K562 (cell line): ENCODE data around the gene SIMC1. TPM values are rescaled to one million over a fixed set of nuclear protein-coding genes. Genes with fewer than 3 reads are reported as not detected.

Experiments used
- ATF7 ChIP-seq: fragments of 450-650 bp; IDR thresholded peaks from 2 replicates; pipeline ENCODE4 v1.7.1; 2014; ENCODE audit warnings: mild to moderate bottlenecking, moderate library complexity
- GTF2F1 ChIP-seq: IDR thresholded peaks from 2 replicates; pipeline ENCODE4 v1.6.1; 2011; ENCODE audit warnings: low read depth, low read length, improper control_type of control experiment
- HCFC1 ChIP-seq: IDR thresholded peaks from 2 replicates; pipeline ENCODE4 v1.6.1; 2012; ENCODE audit warnings: low read depth, low read length, improper control_type of control experiment
- HDAC1 ChIP-seq, 2 experiments: fragments of 450-650 bp; IDR thresholded peaks; 2 replicates each; pipeline ENCODE4 v1.6.1; 2016 to 2017; ENCODE audit warnings: inconsistent platforms in 1 of 2, mild to moderate bottlenecking in 1 of 2, moderate library complexity in 1 of 2
- L3MBTL2 ChIP-seq: fragments of 450-650 bp; IDR thresholded peaks from 2 replicates; pipeline ENCODE4 v1.6.1; 2016; ENCODE audit warnings: mild to moderate bottlenecking, moderate library complexity
- LEF1 ChIP-seq: fragments of 450-650 bp; IDR thresholded peaks from 2 replicates; pipeline ENCODE4 v1.6.1; 2016; ENCODE audit warnings: mild to moderate bottlenecking
- NFE2 ChIP-seq: IDR thresholded peaks from 2 replicates; pipeline ENCODE4 v1.6.1; 2014; ENCODE audit warnings: antibody characterized with exemption, low read depth
- NFIC ChIP-seq: fragments of 450-650 bp; IDR thresholded peaks from 2 replicates; pipeline ENCODE4 v1.6.1; 2017; ENCODE audit warnings: mild to moderate bottlenecking, inconsistent platforms
- POLR2B ChIP-seq: fragments of 450-650 bp; IDR thresholded peaks from 2 replicates; pipeline ENCODE4 v1.6.1; 2018; ENCODE audit warnings: low read depth; ENCODE audit not compliant: partially characterized antibody
- PYGO2 ChIP-seq: fragments of 450-650 bp; IDR thresholded peaks from 2 replicates; pipeline ENCODE4 v1.6.1; 2016; ENCODE audit warnings: mild to moderate bottlenecking, missing genetic modification characterization, moderate library complexity, missing compliant biosample characterization
- TARDBP ChIP-seq: fragments of 450-650 bp; IDR thresholded peaks from 2 replicates; pipeline ENCODE4 v1.6.1; 2016
- TRIM24 ChIP-seq, 2 experiments: fragments of 450-650 bp; IDR thresholded peaks; 2 replicates each; pipeline ENCODE4 v1.6.1; 2016
- ZNF282 ChIP-seq: sonication (generic); formaldehyde crosslinking; IDR thresholded peaks from 2 replicates; pipeline ENCODE4 v1.8.1; 2023; ENCODE audit warnings: missing genetic modification reagents
- ZNF384 ChIP-seq: IDR thresholded peaks from 2 replicates; pipeline ENCODE4 v1.6.1; 2012; ENCODE audit warnings: low read depth, low read length, improper control_type of control experiment
- ZNF507 ChIP-seq: conservative IDR thresholded peaks from 2 replicates; pipeline ENCODE4 v1.6.1; 2017; ENCODE audit warnings: missing genetic modification characterization, missing compliant biosample characterization
- ZNF584 ChIP-seq: fragments of 200-800 bp; sonication (Bioruptor generic); IDR thresholded peaks from 2 replicates; pipeline ENCODE4 v1.6.1; 2016; ENCODE audit warnings: low read depth, mild to moderate bottlenecking, missing genetic modification characterization, missing compliant biosample characterization
- polyA plus RNA-seq, 8 experiments: library from polyadenylated mRNA; depleted of rRNA in 4 of 8; stranded (reverse) in 5 of 8; unstranded in 3 of 8; fragments of >200 nt; fragmentation: Nextera tagmentation in 2 of 8; fragmentation: Illumina TruSeq in 1 of 8; extraction: Ambion mirVana in 2 of 8; extraction: Trizol in 1 of 8; gene quantifications; 2 replicates each; pipeline versions ENCODE4 v1.2.1 to v1.2.3, GENCODE V29; 2011 to 2014; ENCODE audit warnings: inconsistent platforms in 1 of 8, missing spikeins in 1 of 8
- total RNA-seq, 7 experiments: library from RNA; depleted of rRNA in 6 of 7; stranded (reverse); fragments of >200 nt in 6 of 7; fragmentation: Illumina TruSeq in 2 of 7; extraction: Trizol in 2 of 7; gene quantifications; 2 replicates each; pipeline versions ENCODE4 v1.2.1 to v1.2.3, GENCODE V29; 2011 to 2021; ENCODE audit warnings: low replicate concordance in 1 of 7
- TF ChIP-seq, protein P1 (sequence below): fragments of 450-650 bp; IDR thresholded peaks from 2 replicates; pipeline ENCODE4 v1.6.1; 2016; ENCODE audit warnings: mild to moderate bottlenecking, moderate library complexity
- TF ChIP-seq, protein P2 (sequence below), 2 experiments: fragments of 450-650 bp; IDR thresholded peaks; 2 replicates each; pipeline ENCODE4 v1.6.1; 2016

Gene SIMC1
- total and polyA plus RNA-seq, 9 of the 15 experiments (the other 6 are each of a cell fraction or from before 2014, with no cell fraction given) = 7.2 to 36.3 (median 14.7) TPM

DNA sequence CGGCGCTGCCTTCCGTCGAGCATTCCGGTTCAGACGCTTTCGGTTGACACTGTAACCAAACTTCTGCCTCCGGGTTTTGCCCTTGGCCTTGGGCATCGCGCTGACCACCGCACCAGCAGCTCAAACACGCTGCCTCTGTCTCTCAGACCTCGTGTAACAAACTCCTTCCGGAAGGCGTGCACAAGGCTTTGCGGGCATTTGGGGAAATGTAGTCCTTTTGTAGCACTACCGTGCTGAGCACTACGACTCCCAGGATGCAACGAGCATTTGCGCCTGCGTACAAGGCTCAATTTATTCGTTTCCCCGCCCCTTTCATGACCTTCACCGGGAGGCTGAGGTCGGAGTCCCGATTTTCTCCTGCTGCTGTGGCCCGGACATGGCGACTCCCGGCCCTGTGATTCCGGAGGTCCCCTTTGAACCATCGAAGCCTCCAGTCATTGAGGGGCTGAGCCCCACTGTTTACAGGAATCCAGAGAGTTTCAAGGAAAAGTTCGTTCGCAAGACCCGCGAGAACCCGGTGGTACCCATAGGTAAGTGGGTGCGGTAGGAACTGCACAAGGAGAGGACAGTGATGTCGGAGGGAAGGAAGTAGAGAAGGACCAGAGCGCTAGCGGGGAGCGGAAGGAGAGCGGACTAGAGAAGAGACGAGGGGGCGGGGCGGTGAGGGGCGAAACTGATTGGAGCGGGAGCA lies 150.4 kb downstream of the SIMC1 start, which contains the start of the genes HIGD2A and NOP16 (continued):
- TF ChIP-seq ZNF282 (CRISPR knock-in tag) = no peak
- TF ChIP-seq ZNF507 (tag) = no peak
- TF ChIP-seq PYGO2 = 0 out of 2 replicates have a peak, but pooled peaks have one; percentile 44
- peak in 1 of 2 experiments; percentile 100; a peak in 2 of 4 replicates for TF ChIP-seq TRIM24 (IDR thresholded peaks at IDR 0.05)
- peak; percentile 91 for TF ChIP-seq HCFC1
- TF ChIP-seq, protein P1, sequence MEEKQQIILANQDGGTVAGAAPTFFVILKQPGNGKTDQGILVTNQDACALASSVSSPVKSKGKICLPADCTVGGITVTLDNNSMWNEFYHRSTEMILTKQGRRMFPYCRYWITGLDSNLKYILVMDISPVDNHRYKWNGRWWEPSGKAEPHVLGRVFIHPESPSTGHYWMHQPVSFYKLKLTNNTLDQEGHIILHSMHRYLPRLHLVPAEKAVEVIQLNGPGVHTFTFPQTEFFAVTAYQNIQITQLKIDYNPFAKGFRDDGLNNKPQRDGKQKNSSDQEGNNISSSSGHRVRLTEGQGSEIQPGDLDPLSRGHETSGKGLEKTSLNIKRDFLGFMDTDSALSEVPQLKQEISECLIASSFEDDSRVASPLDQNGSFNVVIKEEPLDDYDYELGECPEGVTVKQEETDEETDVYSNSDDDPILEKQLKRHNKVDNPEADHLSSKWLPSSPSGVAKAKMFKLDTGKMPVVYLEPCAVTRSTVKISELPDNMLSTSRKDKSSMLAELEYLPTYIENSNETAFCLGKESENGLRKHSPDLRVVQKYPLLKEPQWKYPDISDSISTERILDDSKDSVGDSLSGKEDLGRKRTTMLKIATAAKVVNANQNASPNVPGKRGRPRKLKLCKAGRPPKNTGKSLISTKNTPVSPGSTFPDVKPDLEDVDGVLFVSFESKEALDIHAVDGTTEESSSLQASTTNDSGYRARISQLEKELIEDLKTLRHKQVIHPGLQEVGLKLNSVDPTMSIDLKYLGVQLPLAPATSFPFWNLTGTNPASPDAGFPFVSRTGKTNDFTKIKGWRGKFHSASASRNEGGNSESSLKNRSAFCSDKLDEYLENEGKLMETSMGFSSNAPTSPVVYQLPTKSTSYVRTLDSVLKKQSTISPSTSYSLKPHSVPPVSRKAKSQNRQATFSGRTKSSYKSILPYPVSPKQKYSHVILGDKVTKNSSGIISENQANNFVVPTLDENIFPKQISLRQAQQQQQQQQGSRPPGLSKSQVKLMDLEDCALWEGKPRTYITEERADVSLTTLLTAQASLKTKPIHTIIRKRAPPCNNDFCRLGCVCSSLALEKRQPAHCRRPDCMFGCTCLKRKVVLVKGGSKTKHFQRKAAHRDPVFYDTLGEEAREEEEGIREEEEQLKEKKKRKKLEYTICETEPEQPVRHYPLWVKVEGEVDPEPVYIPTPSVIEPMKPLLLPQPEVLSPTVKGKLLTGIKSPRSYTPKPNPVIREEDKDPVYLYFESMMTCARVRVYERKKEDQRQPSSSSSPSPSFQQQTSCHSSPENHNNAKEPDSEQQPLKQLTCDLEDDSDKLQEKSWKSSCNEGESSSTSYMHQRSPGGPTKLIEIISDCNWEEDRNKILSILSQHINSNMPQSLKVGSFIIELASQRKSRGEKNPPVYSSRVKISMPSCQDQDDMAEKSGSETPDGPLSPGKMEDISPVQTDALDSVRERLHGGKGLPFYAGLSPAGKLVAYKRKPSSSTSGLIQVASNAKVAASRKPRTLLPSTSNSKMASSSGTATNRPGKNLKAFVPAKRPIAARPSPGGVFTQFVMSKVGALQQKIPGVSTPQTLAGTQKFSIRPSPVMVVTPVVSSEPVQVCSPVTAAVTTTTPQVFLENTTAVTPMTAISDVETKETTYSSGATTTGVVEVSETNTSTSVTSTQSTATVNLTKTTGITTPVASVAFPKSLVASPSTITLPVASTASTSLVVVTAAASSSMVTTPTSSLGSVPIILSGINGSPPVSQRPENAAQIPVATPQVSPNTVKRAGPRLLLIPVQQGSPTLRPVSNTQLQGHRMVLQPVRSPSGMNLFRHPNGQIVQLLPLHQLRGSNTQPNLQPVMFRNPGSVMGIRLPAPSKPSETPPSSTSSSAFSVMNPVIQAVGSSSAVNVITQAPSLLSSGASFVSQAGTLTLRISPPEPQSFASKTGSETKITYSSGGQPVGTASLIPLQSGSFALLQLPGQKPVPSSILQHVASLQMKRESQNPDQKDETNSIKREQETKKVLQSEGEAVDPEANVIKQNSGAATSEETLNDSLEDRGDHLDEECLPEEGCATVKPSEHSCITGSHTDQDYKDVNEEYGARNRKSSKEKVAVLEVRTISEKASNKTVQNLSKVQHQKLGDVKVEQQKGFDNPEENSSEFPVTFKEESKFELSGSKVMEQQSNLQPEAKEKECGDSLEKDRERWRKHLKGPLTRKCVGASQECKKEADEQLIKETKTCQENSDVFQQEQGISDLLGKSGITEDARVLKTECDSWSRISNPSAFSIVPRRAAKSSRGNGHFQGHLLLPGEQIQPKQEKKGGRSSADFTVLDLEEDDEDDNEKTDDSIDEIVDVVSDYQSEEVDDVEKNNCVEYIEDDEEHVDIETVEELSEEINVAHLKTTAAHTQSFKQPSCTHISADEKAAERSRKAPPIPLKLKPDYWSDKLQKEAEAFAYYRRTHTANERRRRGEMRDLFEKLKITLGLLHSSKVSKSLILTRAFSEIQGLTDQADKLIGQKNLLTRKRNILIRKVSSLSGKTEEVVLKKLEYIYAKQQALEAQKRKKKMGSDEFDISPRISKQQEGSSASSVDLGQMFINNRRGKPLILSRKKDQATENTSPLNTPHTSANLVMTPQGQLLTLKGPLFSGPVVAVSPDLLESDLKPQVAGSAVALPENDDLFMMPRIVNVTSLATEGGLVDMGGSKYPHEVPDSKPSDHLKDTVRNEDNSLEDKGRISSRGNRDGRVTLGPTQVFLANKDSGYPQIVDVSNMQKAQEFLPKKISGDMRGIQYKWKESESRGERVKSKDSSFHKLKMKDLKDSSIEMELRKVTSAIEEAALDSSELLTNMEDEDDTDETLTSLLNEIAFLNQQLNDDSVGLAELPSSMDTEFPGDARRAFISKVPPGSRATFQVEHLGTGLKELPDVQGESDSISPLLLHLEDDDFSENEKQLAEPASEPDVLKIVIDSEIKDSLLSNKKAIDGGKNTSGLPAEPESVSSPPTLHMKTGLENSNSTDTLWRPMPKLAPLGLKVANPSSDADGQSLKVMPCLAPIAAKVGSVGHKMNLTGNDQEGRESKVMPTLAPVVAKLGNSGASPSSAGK = peak; percentile 90
- peak; percentile 70 to 100; a peak in 3 of 4 replicates for TF ChIP-seq HDAC1 (IDR thresholded peaks at IDR 0.05)
- peak; percentile 58; the same call in 1 of the 2 replicates for TF ChIP-seq TARDBP
- TF ChIP-seq POLR2B = peak; percentile 64
- peak; percentile 87 for TF ChIP-seq L3MBTL2
- TF ChIP-seq, protein P2, sequence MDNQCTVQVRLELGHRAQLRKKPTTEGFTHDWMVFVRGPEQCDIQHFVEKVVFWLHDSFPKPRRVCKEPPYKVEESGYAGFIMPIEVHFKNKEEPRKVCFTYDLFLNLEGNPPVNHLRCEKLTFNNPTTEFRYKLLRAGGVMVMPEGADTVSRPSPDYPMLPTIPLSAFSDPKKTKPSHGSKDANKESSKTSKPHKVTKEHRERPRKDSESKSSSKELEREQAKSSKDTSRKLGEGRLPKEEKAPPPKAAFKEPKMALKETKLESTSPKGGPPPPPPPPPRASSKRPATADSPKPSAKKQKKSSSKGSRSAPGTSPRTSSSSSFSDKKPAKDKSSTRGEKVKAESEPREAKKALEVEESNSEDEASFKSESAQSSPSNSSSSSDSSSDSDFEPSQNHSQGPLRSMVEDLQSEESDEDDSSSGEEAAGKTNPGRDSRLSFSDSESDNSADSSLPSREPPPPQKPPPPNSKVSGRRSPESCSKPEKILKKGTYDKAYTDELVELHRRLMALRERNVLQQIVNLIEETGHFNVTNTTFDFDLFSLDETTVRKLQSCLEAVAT (IDR thresholded peaks at IDR 0.05) = peak; percentile 73 to 80; a peak in 3 of 4 replicates
- TF ChIP-seq ATF7 = peak; percentile 83
- 0 out of 2 replicates have a peak, but pooled peaks have one; percentile 1 for TF ChIP-seq NFE2
- TF ChIP-seq ZNF584 (CRISPR knock-in tag) = peak; percentile 45; the same call in 1 of the 2 replicates
- peak; percentile 68 for TF ChIP-seq NFIC
- peak; percentile 33; the same call in 1 of the 2 replicates for TF ChIP-seq GTF2F1
- TF ChIP-seq LEF1 = peak; percentile 80
- TF ChIP-seq ZNF384 = 0 out of 2 replicates have a peak, but pooled peaks have one; percentile 9
